PC-9 (cell line): ENCODE data around the gene ABL2. TPM values are rescaled to one million over a fixed set of nuclear protein-coding genes. Genes with fewer than 3 reads are reported as not detected.

Experiments used
- BruUV-seq: library from RNA; stranded (reverse); fragments of 400-500 nt; replicated peaks from 2 replicates; lab custom pipeline; 2021; lab: Mats Ljungman, UMichigan
- CTCF ChIA-PET: fragments of 300-600 bp; sonication (Branson Sonifier 250); formaldehyde crosslinking; loops from one replicate; lab custom pipeline; 2022; ENCODE audit warnings: antibody characterized with exemption; lab: Charles Lee
- POLR2A ChIA-PET: fragments of 300-600 bp; sonication (Branson Sonifier 250); formaldehyde crosslinking; loops from one replicate; lab custom pipeline; 2022; ENCODE audit warnings: antibody characterized with exemption; ENCODE audit not compliant: unreplicated experiment; lab: Charles Lee
- DNase-seq, 2 experiments: peaks; one replicate each; pipeline versions ENCODE4 v3.0.0 to v3.0.0-alpha.2; 2015 to 2022; ENCODE audit warnings: mixed read lengths in 1 of 2
- H2AFZ ChIP-seq: fragments of 200-600 bp; sonication (generic); 2 replicates; pipeline ENCODE4 v1.8.1; 2017; ENCODE audit warnings: antibody characterized with exemption
- H3F3A ChIP-seq: fragments of 200-600 bp; sonication (generic); 2 replicates; pipeline ENCODE4 v1.8.1; 2017; ENCODE audit warnings: antibody characterized with exemption, mild to moderate bottlenecking, low read depth; ENCODE audit not compliant: insufficient read depth
- H3K27ac ChIP-seq: fragments of 200-600 bp; sonication (generic); 2 replicates; pipeline ENCODE4 v1.6.1; 2016; ENCODE audit warnings: mixed run types
- H3K27me3 ChIP-seq: fragments of 200-600 bp; sonication (generic); 2 replicates; pipeline ENCODE4 v1.6.1; 2016; ENCODE audit warnings: low read depth, mixed run types; ENCODE audit not compliant: insufficient read depth
- H3K36me3 ChIP-seq: fragments of 200-600 bp; sonication (generic); 2 replicates; pipeline ENCODE4 v1.6.1; 2016; ENCODE audit warnings: low read depth, mixed run types
- H3K4me1 ChIP-seq: fragments of 200-600 bp; sonication (generic); replicated peaks from 2 replicates; pipeline ENCODE4 v1.6.1; 2016; ENCODE audit warnings: mixed run types; ENCODE audit not compliant: insufficient read depth
- H3K4me2 ChIP-seq: fragments of 200-600 bp; sonication (generic); 2 replicates; pipeline ENCODE4 v1.6.1; 2017; ENCODE audit warnings: mixed run types
- H3K4me3 ChIP-seq: fragments of 200-600 bp; sonication (generic); 2 replicates; pipeline ENCODE4 v1.6.1; 2016; ENCODE audit warnings: mixed run types
- H3K79me2 ChIP-seq: fragments of 200-600 bp; sonication (generic); 2 replicates; pipeline ENCODE4 v1.6.1; 2017; ENCODE audit warnings: low read depth, mixed run types
- H3K9me2 ChIP-seq: fragments of 200-600 bp; sonication (generic); 2 replicates; pipeline ENCODE4 v1.8.1; 2017; ENCODE audit warnings: mild to moderate bottlenecking; ENCODE audit not compliant: insufficient read depth
- H3K9me3 ChIP-seq: fragments of 200-600 bp; sonication (generic); 2 replicates; pipeline ENCODE4 v1.8.1; 2016; ENCODE audit warnings: low read depth; ENCODE audit not compliant: insufficient read depth
- H4K20me1 ChIP-seq: fragments of 200-600 bp; sonication (generic); 2 replicates; pipeline ENCODE4 v1.8.1; 2017; ENCODE audit not compliant: insufficient read depth
- CTCF ChIP-seq: fragments of 200-600 bp; sonication (generic); conservative IDR thresholded peaks from 2 replicates; pipeline ENCODE4 v1.6.1; 2017; ENCODE audit warnings: mixed run types, antibody characterized with exemption, mild to moderate bottlenecking, moderate library complexity
- EZH2 ChIP-seq: fragments of 200-600 bp; sonication (generic); IDR thresholded peaks from 2 replicates; pipeline ENCODE4 v1.8.0; 2017; ENCODE audit warnings: antibody characterized with exemption, low read depth
- intact Hi-C: fragments of 100-400 bp; cut with micrococcal nuclease; formaldehyde crosslinking; loops from one replicate; pipeline ENCODE4 v1.10.0; 2022; ENCODE audit not compliant: unreplicated experiment
- total RNA-seq: library from RNA; stranded (reverse); gene quantifications from 2 replicates; pipeline ENCODE4 v1.2.3, GENCODE V29; 2021

ABL2 gene
- total RNA-seq, 1 experiment from 2014 or later, result 27.4 TPM

GRCh38 chr1:179066471-179066870 lies 163.0 kb downstream of the ABL2 start:
- TF ChIP-seq EZH2 (no peak), CTCF (no peak)
- DNase-seq, result no peak
- intact Hi-C loops, result no loop called here
- Histone ChIP-seq H3K9me2 (no peaks in the 10 kb centered on the region), H3K9me3 (no peaks in the 10 kb centered on the region), H3K4me1 (peaks cover 9% of the 10 kb centered on the region), H2AFZ (no peak overlapping the region), H3F3A (peaks cover 6% of the 10 kb centered on the region), H3K27me3 (no peaks in the 10 kb centered on the region), H3K27ac (no peak overlapping the region), H3K36me3 (peaks cover 35% of the 10 kb centered on the region), H3K79me2 (peaks cover 8% of the 10 kb centered on the region; the same call in 1 of the 2 replicates), H3K4me3 (no peak overlapping the region), H4K20me1 (no peaks in the 10 kb centered on the region), H3K4me2 (no peak overlapping the region)
- CTCF ChIA-PET, result no interaction called here
- no TSS peak for BruUV-seq
- POLR2A ChIA-PET, result no interaction called here

- peaks cover 40% of the 10 kb centered on the region for H3K36me3 ChIP-seq
- H3F3A ChIP-seq, result peaks cover 46% of the 10 kb centered on the region
- DNase-seq, result peak in 1 of 2 experiments; percentile 54
- CTCF ChIA-PET, result no interaction called here
- no peak overlapping the region for H2AFZ ChIP-seq
- intact Hi-C loops, result loop anchor here (5.0 kb wide), 1 partner anchor 34 kb away; the partner anchor contains the start of gene FAM20B
- peaks cover 54% of the 10 kb centered on the region for H3K4me1 ChIP-seq
- H3K4me3 ChIP-seq, result no peak overlapping the region
- H3K27ac ChIP-seq, result peak overlapping the region; percentile 96
- H3K4me2 ChIP-seq, result peak overlapping the region; percentile 57
- TF ChIP-seq EZH2 (no peak), CTCF (no peak)
- H3K9me3 ChIP-seq, result peaks cover 2% of the 10 kb centered on the region
- H4K20me1 ChIP-seq, result no peaks in the 10 kb centered on the region
- BruUV-seq, result TSS peak; percentile 25
- no peaks in the 10 kb centered on the region for H3K9me2 ChIP-seq
- H3K79me2 ChIP-seq, result peaks cover 8% of the 10 kb centered on the region; the same call in 1 of the 2 replicates
- H3K27me3 ChIP-seq, result no peaks in the 10 kb centered on the region
- POLR2A ChIA-PET, result interaction anchor here (0.7 to 1.0 kb wide), 3 partner anchors 16 to 34 kb away, joined by 4 to 15 read pairs (median 7); no protein-coding TSS in a partner anchor
These were observed 167.9 kb downstream of the ABL2 start for GRCh38 chr1:179061360-179062282.
